ENCODE measurements around the gene TSEN2.

DNA sequence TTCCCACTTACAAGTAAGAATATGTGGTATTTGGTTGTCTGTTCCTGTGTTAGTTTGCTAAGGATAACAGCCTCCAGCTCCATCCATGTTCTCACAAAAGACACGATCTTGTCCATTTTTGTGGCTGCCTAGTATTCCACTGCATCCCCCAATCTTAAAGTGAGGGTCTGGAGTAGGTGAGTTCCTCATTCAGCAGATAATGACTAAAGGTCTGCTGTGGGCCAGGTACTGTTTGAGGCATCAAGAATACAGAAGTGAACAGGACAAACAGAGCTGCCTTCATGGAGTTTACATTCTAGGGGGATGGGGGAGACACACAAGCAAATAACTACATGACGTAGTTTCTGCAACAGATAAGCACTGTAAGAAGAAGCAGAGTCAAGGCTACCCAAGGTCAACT lies 36.7 kb downstream of the TSEN2 start:
- TF ChIP-seq, protein P1, sequence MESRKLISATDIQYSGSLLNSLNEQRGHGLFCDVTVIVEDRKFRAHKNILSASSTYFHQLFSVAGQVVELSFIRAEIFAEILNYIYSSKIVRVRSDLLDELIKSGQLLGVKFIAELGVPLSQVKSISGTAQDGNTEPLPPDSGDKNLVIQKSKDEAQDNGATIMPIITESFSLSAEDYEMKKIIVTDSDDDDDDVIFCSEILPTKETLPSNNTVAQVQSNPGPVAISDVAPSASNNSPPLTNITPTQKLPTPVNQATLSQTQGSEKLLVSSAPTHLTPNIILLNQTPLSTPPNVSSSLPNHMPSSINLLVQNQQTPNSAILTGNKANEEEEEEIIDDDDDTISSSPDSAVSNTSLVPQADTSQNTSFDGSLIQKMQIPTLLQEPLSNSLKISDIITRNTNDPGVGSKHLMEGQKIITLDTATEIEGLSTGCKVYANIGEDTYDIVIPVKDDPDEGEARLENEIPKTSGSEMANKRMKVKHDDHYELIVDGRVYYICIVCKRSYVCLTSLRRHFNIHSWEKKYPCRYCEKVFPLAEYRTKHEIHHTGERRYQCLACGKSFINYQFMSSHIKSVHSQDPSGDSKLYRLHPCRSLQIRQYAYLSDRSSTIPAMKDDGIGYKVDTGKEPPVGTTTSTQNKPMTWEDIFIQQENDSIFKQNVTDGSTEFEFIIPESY (IDR thresholded peaks at IDR 0.05) = no peak
- no peak for TF ChIP-seq EED (IDR thresholded peaks at IDR 0.05; ENCODE audit: low read depth)
- TF ChIP-seq, protein P2, sequence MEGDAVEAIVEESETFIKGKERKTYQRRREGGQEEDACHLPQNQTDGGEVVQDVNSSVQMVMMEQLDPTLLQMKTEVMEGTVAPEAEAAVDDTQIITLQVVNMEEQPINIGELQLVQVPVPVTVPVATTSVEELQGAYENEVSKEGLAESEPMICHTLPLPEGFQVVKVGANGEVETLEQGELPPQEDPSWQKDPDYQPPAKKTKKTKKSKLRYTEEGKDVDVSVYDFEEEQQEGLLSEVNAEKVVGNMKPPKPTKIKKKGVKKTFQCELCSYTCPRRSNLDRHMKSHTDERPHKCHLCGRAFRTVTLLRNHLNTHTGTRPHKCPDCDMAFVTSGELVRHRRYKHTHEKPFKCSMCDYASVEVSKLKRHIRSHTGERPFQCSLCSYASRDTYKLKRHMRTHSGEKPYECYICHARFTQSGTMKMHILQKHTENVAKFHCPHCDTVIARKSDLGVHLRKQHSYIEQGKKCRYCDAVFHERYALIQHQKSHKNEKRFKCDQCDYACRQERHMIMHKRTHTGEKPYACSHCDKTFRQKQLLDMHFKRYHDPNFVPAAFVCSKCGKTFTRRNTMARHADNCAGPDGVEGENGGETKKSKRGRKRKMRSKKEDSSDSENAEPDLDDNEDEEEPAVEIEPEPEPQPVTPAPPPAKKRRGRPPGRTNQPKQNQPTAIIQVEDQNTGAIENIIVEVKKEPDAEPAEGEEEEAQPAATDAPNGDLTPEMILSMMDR (IDR thresholded peaks at IDR 0.05 in 2 of 3, conservative IDR thresholded peaks at IDR 0.05 in 1 of 3; ENCODE audit: control insufficient read depth in 2 of 3, extremely low read depth in 1 of 3, insufficient read depth in 1 of 3, low read depth in 3 of 3, low read length in 3 of 3) = no peak
- no peak for TF ChIP-seq TAF1 (IDR thresholded peaks at IDR 0.05; ENCODE audit: borderline replicate concordance, low read depth, low read length)
- TF ChIP-seq RAD21 (IDR thresholded peaks at IDR 0.05; ENCODE audit: insufficient read depth, low read depth, low read length) = no peak
- TF ChIP-seq, protein P3, sequence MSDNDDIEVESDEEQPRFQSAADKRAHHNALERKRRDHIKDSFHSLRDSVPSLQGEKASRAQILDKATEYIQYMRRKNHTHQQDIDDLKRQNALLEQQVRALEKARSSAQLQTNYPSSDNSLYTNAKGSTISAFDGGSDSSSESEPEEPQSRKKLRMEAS (IDR thresholded peaks at IDR 0.05; ENCODE audit: low read depth, low read length) = no peak
- no peak for TF ChIP-seq NBN (IDR thresholded peaks at IDR 0.05)
- TF ChIP-seq BRCA1 (IDR thresholded peaks at IDR 0.05; ENCODE audit: low read depth, low read length) = no peak
- TF ChIP-seq, protein P4, sequence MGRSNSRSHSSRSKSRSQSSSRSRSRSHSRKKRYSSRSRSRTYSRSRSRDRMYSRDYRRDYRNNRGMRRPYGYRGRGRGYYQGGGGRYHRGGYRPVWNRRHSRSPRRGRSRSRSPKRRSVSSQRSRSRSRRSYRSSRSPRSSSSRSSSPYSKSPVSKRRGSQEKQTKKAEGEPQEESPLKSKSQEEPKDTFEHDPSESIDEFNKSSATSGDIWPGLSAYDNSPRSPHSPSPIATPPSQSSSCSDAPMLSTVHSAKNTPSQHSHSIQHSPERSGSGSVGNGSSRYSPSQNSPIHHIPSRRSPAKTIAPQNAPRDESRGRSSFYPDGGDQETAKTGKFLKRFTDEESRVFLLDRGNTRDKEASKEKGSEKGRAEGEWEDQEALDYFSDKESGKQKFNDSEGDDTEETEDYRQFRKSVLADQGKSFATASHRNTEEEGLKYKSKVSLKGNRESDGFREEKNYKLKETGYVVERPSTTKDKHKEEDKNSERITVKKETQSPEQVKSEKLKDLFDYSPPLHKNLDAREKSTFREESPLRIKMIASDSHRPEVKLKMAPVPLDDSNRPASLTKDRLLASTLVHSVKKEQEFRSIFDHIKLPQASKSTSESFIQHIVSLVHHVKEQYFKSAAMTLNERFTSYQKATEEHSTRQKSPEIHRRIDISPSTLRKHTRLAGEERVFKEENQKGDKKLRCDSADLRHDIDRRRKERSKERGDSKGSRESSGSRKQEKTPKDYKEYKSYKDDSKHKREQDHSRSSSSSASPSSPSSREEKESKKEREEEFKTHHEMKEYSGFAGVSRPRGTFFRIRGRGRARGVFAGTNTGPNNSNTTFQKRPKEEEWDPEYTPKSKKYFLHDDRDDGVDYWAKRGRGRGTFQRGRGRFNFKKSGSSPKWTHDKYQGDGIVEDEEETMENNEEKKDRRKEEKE (IDR thresholded peaks at IDR 0.05) = no peak
- no peak for TF ChIP-seq SP1 (IDR thresholded peaks at IDR 0.05; ENCODE audit: low read depth, low read length)
- TF ChIP-seq NFXL1 (IDR thresholded peaks at IDR 0.05; ENCODE audit: borderline replicate concordance) = no peak
- no peak for TF ChIP-seq EZH2 (IDR thresholded peaks at IDR 0.05; ENCODE audit: borderline replicate concordance, control insufficient read depth, low read depth, low read length)
- TF ChIP-seq ATF7 (IDR thresholded peaks at IDR 0.05; ENCODE audit: low read depth) = no peak
- TF ChIP-seq NR2C1 (IDR thresholded peaks at IDR 0.05) = no peak
